Smooth muscle cell (in vitro differentiated cells): Measurements from ENCODE around the gene KPNA4. TPM values are rescaled to one million over a fixed set of nuclear protein-coding genes. Genes with fewer than 3 reads are reported as not detected.

Source experiments
- DNase-seq: peaks from one replicate; lab custom pipeline; 2025; ENCODE audit not compliant: unreplicated experiment; lab: John Stamatoyannopoulos, UW
- H2AFZ ChIP-seq: fragments of 200-600 bp; sonication (generic); 2 replicates; pipeline ENCODE4 v1.6.0; 2016; ENCODE audit warnings: antibody characterized with exemption, low read depth, mild to moderate bottlenecking
- H3F3A ChIP-seq: fragments of 200-600 bp; sonication (generic); 2 replicates; pipeline ENCODE4 v1.6.0; 2017; ENCODE audit warnings: antibody characterized with exemption, low read depth
- H3K27ac ChIP-seq: fragments of 200-600 bp; sonication (generic); 2 replicates; pipeline ENCODE4 v1.5.1; 2016; ENCODE audit warnings: low read depth, mild to moderate bottlenecking
- H3K27me3 ChIP-seq: fragments of 200-600 bp; sonication (generic); 2 replicates; pipeline ENCODE4 v1.6.1; 2016; ENCODE audit warnings: low read depth, mild to moderate bottlenecking
- H3K36me3 ChIP-seq: fragments of 200-600 bp; sonication (generic); 2 replicates; pipeline ENCODE4 v1.5.1; 2016; ENCODE audit warnings: low read depth
- H3K4me1 ChIP-seq: fragments of 200-600 bp; sonication (generic); 2 replicates; pipeline ENCODE4 v1.5.1; 2016; ENCODE audit warnings: low read depth
- H3K4me2 ChIP-seq: fragments of 200-600 bp; sonication (generic); 2 replicates; pipeline ENCODE4 v1.6.0; 2016; ENCODE audit warnings: mild to moderate bottlenecking
- H3K4me3 ChIP-seq: fragments of 200-600 bp; sonication (generic); 2 replicates; pipeline ENCODE4 v1.5.1; 2016; ENCODE audit warnings: mild to moderate bottlenecking
- H3K79me2 ChIP-seq: fragments of 200-600 bp; sonication (generic); 2 replicates; pipeline ENCODE4 v1.6.0; 2016; ENCODE audit warnings: low read depth, mild to moderate bottlenecking
- H3K9ac ChIP-seq: fragments of 200-600 bp; sonication (generic); 2 replicates; pipeline ENCODE4 v1.6.0; 2016; ENCODE audit warnings: low read depth
- H3K9me3 ChIP-seq: fragments of 200-600 bp; sonication (generic); replicated peaks from 2 replicates; pipeline ENCODE4 v1.5.1; 2016; ENCODE audit warnings: low read depth
- H4K20me1 ChIP-seq: fragments of 200-600 bp; sonication (generic); 2 replicates; pipeline ENCODE4 v1.6.0; 2016; ENCODE audit warnings: low read depth
- WGBS: methylation state at CpG from one replicate; pipeline ENCODE4 v1.1.7; 2016; ENCODE audit warnings: low lambda C conversion rate; 5-methylcytosine and 5-hydroxymethylcytosine counted together
- polyA plus RNA-seq: library from polyadenylated mRNA; unstranded; fragments of >200 nt; fragmentation: Nextera tagmentation; extraction: Ambion mirVana; gene quantifications from 2 replicates; pipeline ENCODE4 v1.2.1, GENCODE V29; 2016
- total RNA-seq: library from RNA; depleted of rRNA; stranded (reverse); fragments of >200 nt; gene quantifications from 2 replicates; pipeline ENCODE4 v1.2.3, GENCODE V29; 2014
- TF ChIP-seq, protein P1 (sequence below): fragments of 200-600 bp; sonication (generic); IDR thresholded peaks from 2 replicates; pipeline ENCODE4 v1.5.1; 2017; ENCODE audit warnings: borderline replicate concordance, mild to moderate bottlenecking, antibody characterized with exemption; ENCODE audit not compliant: insufficient read depth, poor library complexity, severe bottlenecking

The KPNA4 gene
- total and polyA plus RNA-seq, 2 experiments from 2014 or later = 12.4 to 34.1 TPM

DNA sequence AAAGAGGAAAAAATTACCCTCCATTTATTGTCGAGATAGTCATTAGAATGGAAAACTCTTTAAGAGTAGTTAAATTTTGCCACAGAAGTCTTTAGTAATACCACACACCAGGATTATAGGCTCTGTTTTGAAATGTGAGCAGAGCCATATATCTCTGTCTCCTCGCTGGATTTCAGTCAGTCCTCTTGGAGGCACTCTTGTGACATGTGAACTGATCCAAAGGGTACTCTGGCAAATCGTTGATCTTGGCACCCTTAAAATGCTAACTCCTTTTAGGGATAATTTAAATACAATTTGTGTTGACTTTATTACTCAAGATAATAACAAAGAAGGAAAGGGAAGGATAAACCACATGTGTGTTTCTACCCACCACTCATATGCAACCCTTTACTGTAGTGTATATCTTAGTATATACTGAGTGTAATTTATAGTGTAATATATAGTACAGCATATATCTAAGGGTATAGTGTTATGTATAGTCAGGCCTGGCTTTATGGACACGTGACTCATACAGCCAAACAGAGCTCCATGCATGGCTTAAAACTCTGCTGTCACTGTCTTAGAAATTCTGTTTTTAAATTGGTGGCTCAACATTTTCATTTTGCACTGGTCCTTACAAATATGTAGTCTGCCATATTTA is 12.3 kb upstream of the KPNA4 start:
- 35% methylated on average over 4 of the region's 4 CpGs for WGBS
- Histone ChIP-seq H4K20me1 (no peaks in the 10 kb centered on the region), H3K4me1 (no peaks in the 10 kb centered on the region), H3K4me2 (no peak overlapping the region), H3K9me3 (peaks cover 4% of the 10 kb centered on the region), H3K27me3 (no peaks in the 10 kb centered on the region), H3K36me3 (no peaks in the 10 kb centered on the region), H3K9ac (no peak overlapping the region), H3K79me2 (no peaks in the 10 kb centered on the region), H3K4me3 (no peak overlapping the region), H2AFZ (no peak overlapping the region), H3F3A (no peaks in the 10 kb centered on the region), H3K27ac (no peak overlapping the region)
- TF ChIP-seq, protein P1, sequence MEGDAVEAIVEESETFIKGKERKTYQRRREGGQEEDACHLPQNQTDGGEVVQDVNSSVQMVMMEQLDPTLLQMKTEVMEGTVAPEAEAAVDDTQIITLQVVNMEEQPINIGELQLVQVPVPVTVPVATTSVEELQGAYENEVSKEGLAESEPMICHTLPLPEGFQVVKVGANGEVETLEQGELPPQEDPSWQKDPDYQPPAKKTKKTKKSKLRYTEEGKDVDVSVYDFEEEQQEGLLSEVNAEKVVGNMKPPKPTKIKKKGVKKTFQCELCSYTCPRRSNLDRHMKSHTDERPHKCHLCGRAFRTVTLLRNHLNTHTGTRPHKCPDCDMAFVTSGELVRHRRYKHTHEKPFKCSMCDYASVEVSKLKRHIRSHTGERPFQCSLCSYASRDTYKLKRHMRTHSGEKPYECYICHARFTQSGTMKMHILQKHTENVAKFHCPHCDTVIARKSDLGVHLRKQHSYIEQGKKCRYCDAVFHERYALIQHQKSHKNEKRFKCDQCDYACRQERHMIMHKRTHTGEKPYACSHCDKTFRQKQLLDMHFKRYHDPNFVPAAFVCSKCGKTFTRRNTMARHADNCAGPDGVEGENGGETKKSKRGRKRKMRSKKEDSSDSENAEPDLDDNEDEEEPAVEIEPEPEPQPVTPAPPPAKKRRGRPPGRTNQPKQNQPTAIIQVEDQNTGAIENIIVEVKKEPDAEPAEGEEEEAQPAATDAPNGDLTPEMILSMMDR = no peak
- DNase-seq = no peak

DNA sequence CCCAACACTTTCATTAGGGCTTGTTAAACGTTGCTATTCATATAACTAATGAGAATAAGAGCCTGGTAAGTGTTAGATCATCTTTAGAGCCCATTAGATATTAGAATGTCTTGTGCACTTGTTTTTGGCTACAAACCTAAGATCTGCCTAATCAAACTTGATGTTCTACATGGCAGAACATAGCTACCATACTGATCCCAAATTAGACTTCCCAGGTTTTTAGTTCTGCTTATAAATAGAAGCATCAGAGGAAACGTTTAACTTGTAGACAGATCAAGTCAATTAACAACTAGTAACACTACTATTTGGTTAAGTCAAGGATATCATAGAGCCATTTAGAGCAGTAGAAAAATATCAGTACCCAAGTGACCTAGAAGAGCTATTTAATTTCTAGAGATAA is 11.7 kb upstream of the KPNA4 start:
- Histone ChIP-seq H3K9me3 (peaks cover 4% of the 10 kb centered on the region), H3K79me2 (no peaks in the 10 kb centered on the region), H3K4me2 (no peak overlapping the region), H3K27ac (no peak overlapping the region), H3K36me3 (no peaks in the 10 kb centered on the region), H3K4me3 (no peak overlapping the region), H2AFZ (no peak overlapping the region), H3K27me3 (no peaks in the 10 kb centered on the region), H3F3A (no peaks in the 10 kb centered on the region), H3K9ac (no peak overlapping the region), H4K20me1 (no peaks in the 10 kb centered on the region), H3K4me1 (no peaks in the 10 kb centered on the region)
- WGBS = 59% methylated on average over 2 of the region's 2 CpGs
- DNase-seq = no peak
- TF ChIP-seq, protein P1 = no peak

DNA sequence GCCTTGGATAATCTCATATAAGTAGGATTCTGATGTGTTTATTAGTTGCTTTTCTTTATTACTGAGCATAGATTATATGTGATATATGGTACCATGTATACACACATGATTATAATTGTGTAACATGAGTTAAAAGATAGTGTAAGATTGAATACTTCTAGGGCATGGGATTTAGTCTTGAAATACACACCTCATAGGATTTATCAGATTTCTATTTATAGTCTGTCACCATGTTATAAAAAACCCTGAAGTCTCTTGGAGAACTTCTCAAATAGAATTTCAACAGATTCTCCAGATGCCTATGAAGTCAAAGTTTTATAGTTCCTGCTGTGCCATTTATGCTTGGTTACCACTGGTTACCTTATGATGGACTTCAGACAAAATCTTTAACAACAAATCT is 11.2 kb upstream of the KPNA4 start:
- Histone ChIP-seq H3K4me2 (no peak overlapping the region), H2AFZ (no peak overlapping the region), H3K9me3 (no peaks in the 10 kb centered on the region), H3K79me2 (no peaks in the 10 kb centered on the region), H3F3A (no peaks in the 10 kb centered on the region), H3K27me3 (no peaks in the 10 kb centered on the region), H3K36me3 (no peaks in the 10 kb centered on the region), H4K20me1 (no peaks in the 10 kb centered on the region), H3K4me1 (no peaks in the 10 kb centered on the region), H3K4me3 (no peak overlapping the region), H3K9ac (no peak overlapping the region), H3K27ac (no peak overlapping the region)
- no peak for DNase-seq
- TF ChIP-seq, protein P1 = no peak

DNA sequence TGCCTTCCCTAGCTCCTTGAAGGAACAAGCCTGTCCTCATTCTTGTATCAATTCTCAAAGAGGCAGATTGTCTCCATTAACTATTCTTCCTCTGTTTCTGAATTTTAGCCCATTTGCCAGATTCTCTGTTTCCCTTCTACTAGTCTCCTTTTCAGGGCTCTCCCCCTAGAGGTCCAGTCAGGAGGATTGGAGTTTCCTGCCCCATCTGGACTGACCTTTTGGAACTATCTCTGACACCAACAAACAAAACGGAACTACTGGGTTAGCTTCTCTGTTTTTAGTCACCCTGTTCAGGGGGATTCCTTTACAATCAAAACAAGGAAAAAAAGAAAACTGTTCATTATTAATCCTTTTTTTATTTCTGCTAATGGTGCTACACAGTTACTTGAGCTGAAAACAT is 10.2 kb upstream of the KPNA4 start:
- Histone ChIP-seq H3F3A (no peaks in the 10 kb centered on the region), H3K27me3 (no peaks in the 10 kb centered on the region), H3K36me3 (no peaks in the 10 kb centered on the region), H3K4me2 (no peak overlapping the region), H2AFZ (no peak overlapping the region), H3K79me2 (no peaks in the 10 kb centered on the region), H3K4me1 (no peaks in the 10 kb centered on the region), H3K27ac (no peak overlapping the region), H4K20me1 (no peaks in the 10 kb centered on the region), H3K9me3 (no peaks in the 10 kb centered on the region), H3K4me3 (no peak overlapping the region), H3K9ac (no peak overlapping the region)
- 75% methylated on average over 1 of the region's 1 CpG for whole genome bisulfite sequencing
- DNase-seq = no peak
- TF ChIP-seq, protein P1 = no peak
